GM12864 (cell line): Measurements from ENCODE around the gene FAM209A.
"Not testable (repeated sequence)": the region's sequence is repeated elsewhere in the genome, so short reads cannot be mapped to it uniquely, and the experiment has no call there.

ENCODE experiments used
- DNase-seq: peaks from one replicate; pipeline ENCODE4 v3.0.0-alpha.2; 2011; ENCODE audit warnings: low read depth
- H3K4me3 ChIP-seq: 2 replicates; pipeline ENCODE4 v1.5.1; 2011; ENCODE audit warnings: mild to moderate bottlenecking, low read depth, low read length, control low read depth
- TF ChIP-seq, protein P1 (sequence below): IDR thresholded peaks from 2 replicates; pipeline ENCODE4 v1.5.1; 2011; ENCODE audit warnings: low read depth, mild to moderate bottlenecking, moderate library complexity, low read length, control low read depth, inconsistent platforms; ENCODE audit errors: missing control alignments

FAM209A gene

DNA sequence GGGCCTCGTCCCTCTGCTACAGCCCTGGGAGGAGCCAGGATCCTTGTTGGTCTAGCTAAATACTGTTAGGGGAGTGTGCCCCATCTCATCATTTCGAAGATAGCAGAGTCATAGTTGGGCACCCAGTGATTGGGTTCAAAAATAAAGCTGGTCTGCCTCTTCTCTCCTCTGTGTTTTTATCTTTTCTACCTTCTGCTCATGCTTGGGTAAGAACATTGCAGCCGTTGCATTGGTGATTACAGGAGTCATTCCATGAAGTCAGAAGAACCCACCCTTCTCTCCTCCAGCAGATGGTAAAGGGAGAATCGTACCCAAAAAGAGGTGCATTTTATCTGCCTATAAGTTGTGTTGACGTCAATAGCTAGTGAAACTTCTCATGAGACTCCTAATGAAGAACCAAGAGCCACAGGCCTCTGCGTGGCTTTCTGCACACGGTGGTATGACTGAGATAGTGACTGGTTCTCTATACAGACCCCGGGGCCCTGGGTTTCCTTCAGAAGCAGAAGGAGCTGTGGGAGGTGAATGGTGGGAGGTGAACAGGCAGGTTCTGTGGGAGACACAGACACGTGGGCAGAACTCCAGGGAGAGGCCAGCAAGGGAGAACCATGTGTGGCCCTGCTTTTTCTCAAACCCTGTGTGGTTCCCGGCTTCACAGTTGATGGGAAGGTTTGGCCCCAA lies 5.7 kb upstream of the FAM209A start:
- H3K4me3 ChIP-seq: no peak overlapping the region
- TF ChIP-seq, protein P1, sequence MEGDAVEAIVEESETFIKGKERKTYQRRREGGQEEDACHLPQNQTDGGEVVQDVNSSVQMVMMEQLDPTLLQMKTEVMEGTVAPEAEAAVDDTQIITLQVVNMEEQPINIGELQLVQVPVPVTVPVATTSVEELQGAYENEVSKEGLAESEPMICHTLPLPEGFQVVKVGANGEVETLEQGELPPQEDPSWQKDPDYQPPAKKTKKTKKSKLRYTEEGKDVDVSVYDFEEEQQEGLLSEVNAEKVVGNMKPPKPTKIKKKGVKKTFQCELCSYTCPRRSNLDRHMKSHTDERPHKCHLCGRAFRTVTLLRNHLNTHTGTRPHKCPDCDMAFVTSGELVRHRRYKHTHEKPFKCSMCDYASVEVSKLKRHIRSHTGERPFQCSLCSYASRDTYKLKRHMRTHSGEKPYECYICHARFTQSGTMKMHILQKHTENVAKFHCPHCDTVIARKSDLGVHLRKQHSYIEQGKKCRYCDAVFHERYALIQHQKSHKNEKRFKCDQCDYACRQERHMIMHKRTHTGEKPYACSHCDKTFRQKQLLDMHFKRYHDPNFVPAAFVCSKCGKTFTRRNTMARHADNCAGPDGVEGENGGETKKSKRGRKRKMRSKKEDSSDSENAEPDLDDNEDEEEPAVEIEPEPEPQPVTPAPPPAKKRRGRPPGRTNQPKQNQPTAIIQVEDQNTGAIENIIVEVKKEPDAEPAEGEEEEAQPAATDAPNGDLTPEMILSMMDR: no peak
- DNase-seq: no peak

DNA sequence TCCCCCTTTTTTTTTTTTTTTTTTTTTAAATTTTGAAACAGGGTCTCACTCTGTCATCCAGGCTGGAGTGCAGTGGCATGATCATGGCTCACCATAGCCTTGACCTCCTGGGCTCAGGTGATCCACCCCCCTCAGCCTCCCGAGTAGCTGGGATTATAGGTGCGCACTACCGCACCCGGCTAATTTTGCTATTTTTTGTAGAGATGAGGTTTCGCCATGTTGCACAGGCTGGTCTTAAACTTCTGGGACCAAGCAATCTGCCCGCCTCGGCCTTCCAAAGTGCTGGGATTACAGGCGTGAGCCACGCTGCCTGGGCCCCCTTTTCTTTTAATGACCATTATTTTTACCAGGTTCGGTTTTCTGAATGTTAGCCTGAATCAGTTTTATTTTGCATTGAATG lies 5.0 kb upstream of the FAM209A start:
- no peak overlapping the region for H3K4me3 ChIP-seq
- TF ChIP-seq, protein P1: no peak
- DNase-seq: no peak

DNA sequence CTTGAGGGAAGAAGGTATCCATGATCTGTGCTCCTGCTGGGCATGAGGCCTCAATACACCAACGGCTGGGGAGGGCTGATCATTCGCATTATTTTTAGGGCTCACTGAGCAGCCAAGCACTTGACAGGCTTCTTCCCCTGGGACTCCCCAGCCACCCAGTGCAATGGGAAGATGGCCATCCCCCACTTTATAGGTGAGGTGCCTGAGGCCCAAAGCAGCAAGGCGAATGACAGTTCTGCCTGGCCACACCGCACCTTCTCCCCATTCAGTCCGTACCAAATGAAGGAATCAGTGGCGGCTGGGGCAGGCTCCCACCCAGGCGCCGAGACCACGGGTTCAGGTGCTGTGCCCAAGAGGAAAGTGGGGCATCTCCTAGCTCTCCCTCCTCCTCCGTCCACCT lies 4.4 kb upstream of the FAM209A start:
- TF ChIP-seq, protein P1: no peak
- H3K4me3 ChIP-seq: no peak overlapping the region
- DNase-seq: no peak

DNA sequence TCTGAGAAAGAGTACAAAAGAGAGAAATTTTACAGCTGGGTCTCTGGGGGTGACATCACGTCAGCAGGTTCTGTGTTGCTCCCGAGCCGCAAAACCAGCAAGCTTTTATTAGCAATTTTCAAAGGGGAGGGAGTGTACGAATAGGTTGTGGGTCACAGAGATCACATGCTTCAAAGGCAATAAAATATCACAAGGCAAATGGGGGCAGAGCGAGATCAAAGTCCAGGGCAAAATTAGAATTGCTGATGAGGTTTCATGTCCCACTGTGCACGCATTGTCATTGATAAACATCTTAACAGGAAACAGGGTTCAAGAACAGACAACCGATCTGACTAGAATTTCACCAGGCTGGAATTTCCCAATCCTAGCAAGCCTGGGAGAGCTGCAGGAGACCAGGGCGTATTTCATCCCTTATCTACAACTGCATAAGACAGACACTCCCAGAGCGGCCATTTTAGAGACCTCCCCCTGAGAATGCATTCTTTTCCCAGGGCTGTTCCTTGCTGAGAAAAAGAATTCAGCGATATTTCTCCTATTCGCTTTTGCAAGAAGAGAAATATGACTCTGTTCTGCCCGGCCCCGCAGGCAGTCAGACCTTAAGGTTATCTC lies 3.7 kb upstream of the FAM209A start:
- not testable (repeated sequence) for DNase-seq, H3K4me3 ChIP-seq

DNA sequence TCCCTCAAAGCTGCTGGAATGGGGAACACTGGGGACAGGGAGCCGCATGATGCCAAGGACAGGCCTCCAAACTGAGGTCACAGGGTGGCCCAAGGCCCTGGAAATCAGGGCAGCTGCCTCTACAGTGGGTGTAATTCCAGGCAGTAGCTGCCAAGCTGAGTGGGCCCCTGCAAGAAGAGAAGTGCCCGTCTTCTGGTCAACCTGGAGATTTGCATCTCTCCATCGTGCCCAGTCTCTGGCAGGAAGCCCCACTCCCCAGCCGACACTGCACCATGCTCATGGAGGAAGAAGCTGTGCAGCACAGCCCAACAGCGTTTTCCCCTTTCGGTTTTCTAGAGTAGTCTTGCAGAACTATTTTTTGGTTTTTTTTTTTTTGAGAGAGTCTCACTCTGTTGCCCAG lies 2.2 kb upstream of the FAM209A start:
- TF ChIP-seq, protein P1: no peak
- H3K4me3 ChIP-seq: no peak overlapping the region
- DNase-seq: no peak

DNA sequence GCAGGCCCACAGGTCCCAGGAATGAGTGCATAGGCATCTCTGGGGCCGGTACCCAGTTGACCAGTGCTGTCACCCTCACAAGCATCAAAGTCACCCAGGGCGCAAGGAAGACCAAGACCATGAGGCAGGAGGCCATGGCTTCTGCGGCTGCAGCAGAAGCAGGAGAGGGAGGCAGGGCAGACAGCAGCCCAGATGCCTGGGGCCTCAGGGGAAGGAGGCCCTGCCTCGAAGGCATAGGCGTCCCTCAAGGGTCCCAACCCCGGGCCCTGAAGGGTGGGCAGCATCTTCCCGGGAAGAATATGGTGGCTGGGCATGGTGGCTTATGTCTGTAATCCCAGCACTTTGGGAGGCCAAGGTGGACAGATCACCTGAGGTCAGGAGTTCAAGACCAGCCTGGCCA lies 3.0 kb downstream of the FAM209A start:
- TF ChIP-seq, protein P1: no peak
- no peak overlapping the region for H3K4me3 ChIP-seq
- no peak for DNase-seq

DNA sequence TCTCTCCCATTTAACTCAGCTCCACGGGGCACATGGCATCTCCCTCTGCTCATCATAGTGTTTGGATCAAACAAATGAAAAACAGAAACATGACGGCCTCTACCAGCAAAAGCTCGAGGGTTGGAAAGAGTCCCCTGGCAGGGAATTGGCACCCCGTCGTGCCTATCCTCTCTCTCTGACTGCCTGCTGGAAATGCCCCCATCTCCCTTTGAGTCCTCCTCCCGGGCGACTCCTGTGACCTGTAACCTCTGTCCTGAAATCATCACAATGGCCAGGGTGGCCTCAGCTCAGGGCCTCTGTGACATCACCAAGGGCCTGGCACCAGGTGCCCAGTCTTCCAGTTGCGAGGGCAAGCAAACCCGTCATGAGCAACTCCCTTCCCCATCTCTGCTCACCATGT lies 8.4 kb downstream of the FAM209A start, which contains the start of gene FAM209B:
Gene FAM209B, plus strand, starts transcription at position 301 of the 400 bp plus-strand sequence. Its CDS starts 96 bp downstream, at position 397.
- H3K4me3 ChIP-seq, DNase-seq: not testable (repeated sequence)

DNA sequence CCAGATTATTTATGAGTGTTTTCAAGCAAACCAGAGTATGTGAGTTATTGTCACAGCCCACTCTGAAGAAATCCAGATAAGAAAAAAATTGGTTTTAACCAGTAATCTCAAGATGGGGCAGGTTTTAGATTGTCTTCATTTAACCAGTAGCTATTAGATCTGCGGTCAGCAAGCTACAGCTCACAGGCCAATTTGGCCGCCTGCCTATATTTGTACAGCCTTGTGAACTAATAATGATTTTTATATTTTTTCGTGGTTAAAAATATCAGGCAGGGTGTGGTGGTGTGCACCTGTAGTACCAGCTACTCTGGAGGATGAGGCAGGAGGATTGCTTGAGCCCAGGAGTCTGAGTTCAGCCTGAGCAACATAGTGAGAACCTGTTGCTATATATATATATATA lies 13.5 kb downstream of the FAM209A start:
- TF ChIP-seq, protein P1: no peak
- H3K4me3 ChIP-seq: no peak overlapping the region
- DNase-seq: no peak
